ENCODE measurements around the gene ASPDH.
"Not testable (repeated sequence)": the region's sequence is repeated elsewhere in the genome, so short reads cannot be mapped to it uniquely, and the experiment has no call there.

DNA sequence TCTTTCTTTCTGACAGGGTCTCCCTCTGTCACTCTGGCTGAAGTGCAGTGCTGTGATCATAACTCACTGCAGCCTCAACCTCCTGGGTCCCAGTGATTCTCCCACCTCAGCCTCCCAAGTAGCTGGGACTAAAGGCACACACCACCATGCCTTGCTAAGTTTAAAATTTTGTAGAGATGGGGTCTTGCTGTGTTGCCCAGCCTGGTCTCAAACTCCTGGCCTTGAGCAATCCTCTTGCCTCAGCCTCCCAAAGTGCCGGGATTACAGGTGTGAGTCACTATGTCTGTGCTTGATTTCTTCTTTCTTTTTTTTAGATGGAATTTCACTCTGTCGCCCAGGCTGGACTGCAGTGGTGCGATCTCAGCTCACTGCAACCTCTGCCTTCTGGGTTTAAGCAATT, 14.3 kb upstream of the ASPDH start:
- TF ChIP-seq EZH2phosphoT487 (IDR thresholded peaks at IDR 0.05; ENCODE audit: insufficient read depth, low read depth); EZH2 (IDR thresholded peaks at IDR 0.05; ENCODE audit: insufficient read depth, poor library complexity, severe bottlenecking): not testable (repeated sequence)

All from GM23248 (cell line).